T-helper 17 cell (primary cell): ENCODE results near the gene TNNT1. TPM values are rescaled to one million over a fixed set of nuclear protein-coding genes. Genes with fewer than 3 reads are reported as not detected.

Source experiments
- ATAC-seq: fragments of 150-1000 bp; cut with Tn5 transposase; 2 replicates; pipeline ENCODE4 v1.10.0; 2021; ENCODE audit warnings: mild to moderate bottlenecking, moderate library complexity
- DNase-seq, 3 donors: peaks; one replicate each; pipeline versions ENCODE4 v3.0.0 to v3.0.0-alpha.2; 2020 to 2021
- H3K9me3 ChIP-seq: one replicate; pipeline ENCODE4 v1.7.0; 2013; ENCODE audit warnings: low read length, mild to moderate bottlenecking; ENCODE audit not compliant: control insufficient read depth, poor library complexity, severe bottlenecking
- H3K27ac Mint-ChIP-seq: one replicate; pipeline ENCODE4 v1.8.0; 2022; ENCODE audit warnings: mild to moderate bottlenecking, moderate library complexity, mixed read lengths
- H3K27me3 Mint-ChIP-seq: one replicate; pipeline ENCODE4 v1.8.0; 2022; ENCODE audit warnings: mixed read lengths
- H3K36me3 Mint-ChIP-seq: one replicate; pipeline ENCODE4 v1.8.0; 2022; ENCODE audit warnings: low read depth, mixed read lengths
- H3K4me1 Mint-ChIP-seq: one replicate; pipeline ENCODE4 v1.8.0; 2022; ENCODE audit warnings: mild to moderate bottlenecking, mixed read lengths
- H3K4me3 Mint-ChIP-seq: one replicate; pipeline ENCODE4 v1.8.0; 2022; ENCODE audit warnings: mild to moderate bottlenecking, moderate library complexity, mixed read lengths
- total RNA-seq, 4 donors: library from RNA in 2 of 4; stranded (reverse) in 2 of 4; gene quantifications; one replicate each; pipeline ENCODE4 v1.2.3 and lab custom pipeline; 2022 to 2026

Gene TNNT1
- total RNA-seq, 2 donors from 2014 or later: 0.52 TPM; not detected in 1

- H3K4me1 Mint-ChIP-seq: peaks cover 4% of the 10 kb centered on the region
- ATAC-seq (no peak), DNase-seq (no peak)
- H3K4me3 Mint-ChIP-seq: no peak overlapping the region
- peaks cover 8% of the 10 kb centered on the region for H3K36me3 Mint-ChIP-seq
- no peaks in the 10 kb centered on the region for H3K9me3 ChIP-seq
- H3K27ac Mint-ChIP-seq: no peak overlapping the region
- H3K27me3 Mint-ChIP-seq: peaks cover 57% of the 10 kb centered on the region
Observed at GRCh38 chr19:55145232-55145631, 3.8 kb downstream of the TNNT1 start.

GRCh38 chr19:55141696-55142095, 7.3 kb downstream of the TNNT1 start:
- peaks cover 50% of the 10 kb centered on the region for H3K27me3 Mint-ChIP-seq
- H3K36me3 Mint-ChIP-seq: peaks cover 6% of the 10 kb centered on the region
- DNase-seq (no peak), ATAC-seq (no peak)
- no peak overlapping the region for H3K4me3 Mint-ChIP-seq
- H3K27ac Mint-ChIP-seq: no peak overlapping the region
- H3K9me3 ChIP-seq: no peaks in the 10 kb centered on the region
- peaks cover 4% of the 10 kb centered on the region for H3K4me1 Mint-ChIP-seq

GRCh38 chr19:55137915-55138314, 11.1 kb downstream of the TNNT1 start:
- Mint-ChIP-seq H3K4me1 (peaks cover 4% of the 10 kb centered on the region), H3K27ac (peak overlapping the region; percentile 3), H3K36me3 (no peaks in the 10 kb centered on the region), H3K27me3 (peaks cover 30% of the 10 kb centered on the region), H3K4me3 (no peak overlapping the region)
- DNase-seq (no peak), ATAC-seq (no peak)
- H3K9me3 ChIP-seq: no peaks in the 10 kb centered on the region

- no peak overlapping the region for H3K27ac Mint-ChIP-seq
- peaks cover 4% of the 10 kb centered on the region for H3K4me1 Mint-ChIP-seq
- H3K4me3 Mint-ChIP-seq: no peak overlapping the region
- H3K27me3 Mint-ChIP-seq: peaks cover 32% of the 10 kb centered on the region
- no peaks in the 10 kb centered on the region for H3K9me3 ChIP-seq
- ATAC-seq: no peak
- DNase-seq: no peak
- no peaks in the 10 kb centered on the region for H3K36me3 Mint-ChIP-seq
Observed at GRCh38 chr19:55136399-55137102, 12.5 kb downstream of the TNNT1 start.

- H3K9me3 ChIP-seq: no peaks in the 10 kb centered on the region
- Mint-ChIP-seq H3K4me1 (peaks cover 4% of the 10 kb centered on the region), H3K27ac (no peak overlapping the region), H3K4me3 (no peak overlapping the region), H3K27me3 (peaks cover 38% of the 10 kb centered on the region), H3K36me3 (no peaks in the 10 kb centered on the region)
- ATAC-seq (no peak), DNase-seq (no peak)
Observed at GRCh38 chr19:55134736-55135135, 14.3 kb downstream of the TNNT1 start.

DNA sequence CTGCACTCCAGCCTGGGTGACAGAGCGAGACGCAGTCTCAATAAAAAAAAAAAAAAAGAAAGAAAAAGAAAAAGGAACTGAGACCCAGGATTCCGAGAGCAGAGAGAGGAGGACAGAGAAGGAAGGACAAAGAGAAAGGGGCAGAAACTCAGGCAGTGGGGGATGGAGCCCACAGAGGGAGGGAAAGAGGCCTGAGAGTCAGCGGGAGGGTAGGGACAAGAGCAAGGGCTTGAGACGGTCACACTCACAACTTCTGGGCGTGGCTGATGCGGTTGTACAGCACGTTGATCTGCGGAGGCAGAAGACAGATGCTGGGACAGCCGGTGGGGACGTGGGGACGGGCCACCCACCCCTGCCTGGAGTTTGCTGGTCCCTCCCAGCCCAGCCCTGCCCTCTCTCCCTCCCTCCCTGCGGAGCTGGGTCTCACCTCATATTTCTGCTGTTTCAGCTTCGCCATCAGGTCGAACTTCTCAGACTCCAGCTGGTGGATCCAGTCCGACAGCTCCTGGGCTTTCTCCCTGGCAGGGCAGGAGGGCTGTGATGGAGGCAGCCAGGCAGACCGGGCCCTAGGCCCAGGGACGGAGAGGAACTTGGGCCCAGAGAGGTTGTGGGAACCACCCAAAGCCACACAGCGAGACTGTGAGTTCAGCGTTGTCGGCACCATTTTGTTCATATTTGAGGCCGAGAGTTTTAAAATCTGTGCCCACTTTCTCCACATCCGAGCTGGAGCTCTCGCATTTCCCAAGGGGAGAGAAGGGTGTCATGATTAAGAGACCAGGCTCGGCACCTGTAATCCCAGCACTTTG, 15.2 kb downstream of the TNNT1 start:
- DNase-seq (no peak), ATAC-seq (no peak)
- Mint-ChIP-seq H3K27me3 (peaks cover 46% of the 10 kb centered on the region), H3K27ac (no peak overlapping the region), H3K4me1 (peaks cover 4% of the 10 kb centered on the region), H3K4me3 (no peak overlapping the region), H3K36me3 (no peaks in the 10 kb centered on the region)
- no peaks in the 10 kb centered on the region for H3K9me3 ChIP-seq

DNA sequence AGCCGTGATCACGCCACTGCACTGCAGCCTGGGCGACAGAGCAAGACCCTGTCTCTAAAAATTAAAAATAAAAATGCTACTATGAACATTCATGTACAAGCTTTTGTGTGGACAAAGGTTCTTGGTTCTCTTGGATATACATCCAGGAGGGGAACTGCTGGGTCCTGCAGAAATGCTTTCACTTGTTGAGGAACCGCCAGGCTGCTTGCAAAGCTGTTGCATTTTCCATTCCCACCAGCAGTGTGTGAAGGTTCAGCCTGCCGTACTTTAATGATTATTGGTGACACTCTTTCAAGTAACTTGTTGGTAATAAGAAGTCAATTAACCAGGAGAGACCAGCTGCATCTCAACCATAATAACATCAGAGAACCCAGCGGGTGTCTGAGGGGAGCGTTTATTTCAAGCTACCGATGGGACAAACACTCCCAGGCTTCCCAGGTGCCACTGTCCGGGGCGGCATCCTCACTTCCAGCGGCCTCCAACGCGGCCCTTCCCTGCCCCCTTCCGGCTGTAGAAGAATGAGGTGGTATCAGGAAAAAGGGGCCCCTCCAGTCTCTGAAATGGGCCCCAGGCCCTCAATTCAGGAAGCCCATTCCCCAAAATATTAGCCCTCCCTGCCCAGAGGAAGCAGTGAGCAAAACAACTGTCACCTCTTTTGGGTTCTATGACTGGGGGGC, 16.4 kb downstream of the TNNT1 start:
- peaks cover under 1% of the 10 kb centered on the region for H3K36me3 Mint-ChIP-seq
- H3K4me1 Mint-ChIP-seq: peaks cover 4% of the 10 kb centered on the region
- DNase-seq: no peak
- no peaks in the 10 kb centered on the region for H3K9me3 ChIP-seq
- no peak overlapping the region for H3K4me3 Mint-ChIP-seq
- no peak for ATAC-seq
- no peak overlapping the region for H3K27ac Mint-ChIP-seq
- peaks cover 47% of the 10 kb centered on the region for H3K27me3 Mint-ChIP-seq

DNA sequence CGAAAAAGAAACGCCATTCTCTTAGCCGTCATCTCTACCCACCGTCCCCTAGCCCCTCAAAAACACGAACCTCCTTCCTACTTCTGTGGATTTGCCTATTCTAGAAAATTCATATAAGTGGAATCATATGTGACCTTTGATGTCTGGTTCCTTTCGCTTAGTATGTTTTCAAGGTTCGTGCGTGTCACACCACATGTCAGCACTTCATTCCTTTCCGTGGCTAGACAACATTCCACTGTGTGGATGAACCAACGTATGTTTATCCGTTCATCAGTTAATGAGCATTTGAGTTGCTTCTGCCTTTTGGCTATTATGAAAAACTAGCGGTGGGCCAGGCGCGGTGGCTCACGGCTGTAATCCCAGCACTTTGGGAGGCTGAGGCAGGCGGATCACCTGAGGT, 17.6 kb downstream of the TNNT1 start:
- peaks cover 4% of the 10 kb centered on the region for H3K4me1 Mint-ChIP-seq
- no peak for ATAC-seq
- DNase-seq: no peak
- no peaks in the 10 kb centered on the region for H3K9me3 ChIP-seq
- H3K27me3 Mint-ChIP-seq: peaks cover 59% of the 10 kb centered on the region
- no peak overlapping the region for H3K4me3 Mint-ChIP-seq
- peaks cover 8% of the 10 kb centered on the region for H3K36me3 Mint-ChIP-seq
- no peak overlapping the region for H3K27ac Mint-ChIP-seq

DNA sequence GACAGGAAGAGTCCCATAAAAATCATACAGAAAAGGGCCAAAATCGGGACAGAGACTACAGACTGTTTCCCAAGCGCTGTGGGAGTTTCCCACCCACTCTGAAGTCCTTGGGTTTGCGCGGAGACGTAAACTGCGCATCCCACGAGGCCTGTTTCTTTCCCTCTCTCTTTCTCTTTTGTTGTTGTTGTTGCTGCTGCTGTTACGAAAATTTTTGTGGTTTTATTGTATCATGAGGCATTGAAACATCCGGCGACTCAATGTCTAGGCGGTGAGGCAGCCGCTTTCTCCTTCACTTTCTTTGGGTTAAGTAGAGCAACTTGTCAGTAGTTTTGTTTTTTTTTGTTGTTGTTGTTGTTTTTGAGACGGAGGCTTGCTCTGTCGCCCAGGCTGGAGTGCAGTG, 30.0 kb downstream of the TNNT1 start:
- peaks cover 18% of the 10 kb centered on the region for H3K27me3 Mint-ChIP-seq

DNA sequence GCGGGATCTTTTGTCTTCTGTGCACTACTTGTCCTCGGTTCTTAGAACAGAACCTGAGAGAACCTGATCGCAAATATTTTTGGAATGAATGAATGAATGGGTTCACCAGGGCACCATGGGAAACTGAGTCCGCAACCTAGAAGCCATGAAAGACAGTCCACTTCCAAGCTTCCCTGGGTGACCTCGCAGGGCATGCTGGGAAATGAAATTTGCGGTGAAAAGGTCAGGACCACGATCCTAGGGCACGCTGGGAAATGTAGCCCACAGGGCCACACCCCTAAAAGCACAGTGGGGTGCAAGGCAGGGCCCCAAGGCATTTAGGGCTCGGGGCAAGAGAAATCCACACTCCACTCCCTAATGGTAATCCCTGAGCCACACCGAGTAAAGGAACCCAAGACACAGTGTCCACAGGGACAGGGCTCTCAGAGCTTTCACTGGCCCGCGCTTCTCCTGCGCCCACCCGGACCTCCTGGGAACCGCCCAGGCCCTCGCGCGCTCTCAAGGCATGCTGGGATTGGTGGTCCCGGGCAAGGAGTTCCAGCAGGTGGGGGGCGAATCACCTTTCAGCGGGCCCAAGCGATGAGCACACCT, 30.5 kb downstream of the TNNT1 start:
- H3K27me3 Mint-ChIP-seq: peaks cover 12% of the 10 kb centered on the region
- ATAC-seq (no peak), DNase-seq (no peak)
- H3K4me1 Mint-ChIP-seq: peaks cover 32% of the 10 kb centered on the region
- H3K27ac Mint-ChIP-seq: peak overlapping the region; percentile 98
- H3K36me3 Mint-ChIP-seq: peaks cover 10% of the 10 kb centered on the region
- H3K4me3 Mint-ChIP-seq: peak overlapping the region; percentile 98
- H3K9me3 ChIP-seq: no peaks in the 10 kb centered on the region

More for the DNA sequence above, 30.0 kb downstream of the TNNT1 start:
- Mint-ChIP-seq H3K4me1 (peaks cover 34% of the 10 kb centered on the region), H3K36me3 (peaks cover 12% of the 10 kb centered on the region), H3K27ac (peak overlapping the region; percentile 98), H3K4me3 (peak overlapping the region; percentile 98)
- H3K9me3 ChIP-seq: no peaks in the 10 kb centered on the region
- peak; percentile 12 for ATAC-seq
- DNase-seq: peak in 1 of 3 donors; percentile 37

DNA sequence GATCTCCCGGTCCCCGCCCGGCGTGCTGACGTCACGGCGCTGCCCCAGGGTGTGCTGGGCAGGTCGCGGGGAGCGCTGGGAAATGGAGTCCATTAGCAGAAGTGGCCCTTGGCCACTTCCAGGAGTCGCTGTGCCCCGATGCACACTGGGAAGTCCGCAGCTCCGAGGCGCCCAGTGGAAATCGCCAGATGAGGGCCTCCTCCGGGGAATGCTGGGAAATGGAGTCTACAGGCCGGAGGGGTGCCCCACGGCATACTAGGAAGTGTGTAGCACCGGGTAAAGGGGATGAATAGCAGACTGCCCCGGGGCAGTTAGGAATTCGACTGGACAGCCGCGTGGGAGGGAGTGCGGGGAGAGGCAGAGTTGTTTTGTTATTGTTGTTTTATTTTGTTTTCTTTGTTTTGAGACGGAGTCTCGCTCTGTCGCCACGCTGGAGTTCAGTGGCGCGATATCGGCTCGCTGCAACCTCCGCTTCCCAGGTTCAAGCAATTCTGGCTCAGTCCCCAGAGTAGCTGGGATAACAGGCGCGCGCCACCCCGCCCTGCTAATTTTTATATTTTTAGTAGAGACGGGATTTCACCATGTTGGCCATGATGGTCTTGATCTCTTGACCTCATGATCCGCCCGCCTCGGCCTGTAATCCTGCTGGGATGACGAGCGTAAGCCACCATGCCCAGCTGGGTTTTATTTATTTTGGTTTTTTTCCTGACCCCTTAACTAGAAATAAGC, 31.2 kb downstream of the TNNT1 start:
- Mint-ChIP-seq H3K4me1 (peaks cover 32% of the 10 kb centered on the region), H3K36me3 (peaks cover 10% of the 10 kb centered on the region), H3K27me3 (peaks cover 6% of the 10 kb centered on the region), H3K4me3 (peak overlapping the region; percentile 98), H3K27ac (peak overlapping the region; percentile 98)
- DNase-seq: peak; percentile 93 to 96 (median 95)
- ATAC-seq: peak; percentile 94
- no peaks in the 10 kb centered on the region for H3K9me3 ChIP-seq

DNA sequence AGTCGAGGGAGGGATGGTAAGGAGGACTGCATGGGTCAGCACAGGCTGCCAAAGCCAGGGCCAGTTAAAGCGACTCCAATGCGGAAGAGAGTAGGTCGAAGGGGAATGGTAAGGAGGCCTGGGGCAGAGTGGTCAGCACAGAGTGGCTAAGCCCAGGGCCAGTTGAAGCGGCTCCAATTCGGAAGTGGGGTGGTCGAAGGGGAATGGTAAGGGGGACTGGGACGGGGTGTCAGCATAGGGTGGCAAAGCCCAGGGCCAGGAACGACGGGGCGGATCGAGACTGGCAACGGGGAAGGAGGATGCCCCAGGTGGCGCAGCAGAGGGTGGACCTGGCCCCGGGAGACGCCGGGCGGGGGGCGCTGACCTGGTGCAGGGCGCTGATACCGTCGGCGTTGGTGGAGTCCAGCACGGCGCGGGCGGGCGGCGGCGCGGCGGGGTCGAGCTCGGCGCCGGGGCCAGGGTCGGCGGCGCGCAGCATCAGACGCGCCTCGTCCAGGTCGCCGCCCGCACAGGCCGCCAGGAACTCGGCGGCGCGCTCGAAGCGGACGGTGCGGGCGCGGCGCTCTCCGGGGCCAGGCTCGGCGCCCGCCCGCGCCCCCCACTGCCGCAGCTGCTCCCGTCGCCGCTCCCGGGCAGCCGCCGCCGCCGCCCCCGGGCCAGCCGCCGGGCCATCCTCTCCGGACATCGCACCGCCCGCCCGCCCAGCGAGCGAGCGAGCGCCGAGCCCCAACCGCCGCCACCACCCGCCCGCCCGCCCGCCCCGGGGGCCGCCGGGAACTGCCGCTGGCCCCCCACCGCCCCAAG, 31.9 kb downstream of the TNNT1 start, which contains the start of gene PPP1R12C:
Gene PPP1R12C, minus strand, starts transcription at position 779 of the 804 bp plus-strand sequence. Its CDS starts 94 bp downstream, at position 685.
- Mint-ChIP-seq H3K27me3 (no peaks in the 10 kb centered on the region), H3K36me3 (peaks cover 10% of the 10 kb centered on the region), H3K4me3 (peak within 1 kb of the TSS; percentile 100), H3K4me1 (peaks cover 32% of the 10 kb centered on the region), H3K27ac (peak within 1 kb of the TSS; percentile 98)
- peak; percentile 20 for ATAC-seq
- DNase-seq: peak in 1 of 3 donors; percentile 27
- H3K9me3 ChIP-seq: no peaks in the 10 kb centered on the region
